Rectal smooth muscle tissue (tissue), 1 donor: ENCODE data around the gene PTCD3.
A peak's percentile ranks its signal among the peaks of the same experiment; 100 is the strongest.

ENCODE experiments used
- H3K27ac ChIP-seq: one replicate; pipeline ENCODE4 v1.7.0; 2013; ENCODE audit warnings: low read depth, low read length, inconsistent platforms
- H3K27me3 ChIP-seq: one replicate; pipeline ENCODE4 v1.7.0; 2013; ENCODE audit warnings: low read length; ENCODE audit not compliant: control insufficient read depth, insufficient read depth
- H3K36me3 ChIP-seq: one replicate; pipeline ENCODE4 v1.7.0; 2013; ENCODE audit warnings: low read length; ENCODE audit not compliant: control insufficient read depth, insufficient read depth
- H3K4me1 ChIP-seq: one replicate; pipeline ENCODE4 v1.7.0; 2013; ENCODE audit warnings: low read length; ENCODE audit not compliant: control insufficient read depth, insufficient read depth
- H3K4me3 ChIP-seq: one replicate; pipeline ENCODE4 v1.7.0; 2013; ENCODE audit warnings: low read length
- H3K9ac ChIP-seq: one replicate; pipeline ENCODE4 v1.7.0; 2013; ENCODE audit warnings: low read length

The PTCD3 gene

DNA sequence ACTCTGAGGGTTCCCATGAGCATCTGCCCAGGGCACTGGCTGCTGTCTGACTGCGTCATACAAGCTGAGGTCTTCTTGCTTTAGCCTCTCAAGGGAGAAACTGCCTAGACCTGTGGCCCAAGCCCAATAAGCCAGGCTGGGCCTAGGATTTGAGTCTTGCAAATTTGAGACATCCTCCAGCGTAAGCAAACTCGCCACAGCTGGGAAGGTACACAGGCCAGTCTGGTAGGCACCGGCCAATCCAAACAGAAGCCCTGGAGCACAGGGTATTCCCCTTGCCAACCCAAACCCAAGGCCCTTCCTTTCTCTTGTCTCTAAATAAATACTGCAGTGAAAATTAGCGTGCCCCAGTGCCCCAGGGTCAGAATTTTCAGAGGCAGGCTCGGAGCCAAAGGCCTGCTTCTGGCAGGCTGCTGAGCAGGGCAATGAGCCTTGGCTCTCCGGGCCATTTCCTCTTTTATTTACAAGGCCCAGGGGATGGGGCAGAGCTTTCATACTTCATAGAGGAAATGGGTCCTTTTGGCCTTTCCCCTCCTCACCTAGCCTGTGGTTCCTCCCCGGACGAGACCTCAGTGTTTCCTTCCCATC is 33.7 kb upstream of the PTCD3 start:
- peaks cover 29% of the 10 kb centered on the region for H3K36me3 ChIP-seq
- H3K9ac ChIP-seq = no peak overlapping the region
- no peaks in the 10 kb centered on the region for H3K27me3 ChIP-seq
- H3K4me1 ChIP-seq = no peaks in the 10 kb centered on the region
- H3K27ac ChIP-seq = peak overlapping the region; percentile 15
- H3K4me3 ChIP-seq = no peak overlapping the region

- Histone ChIP-seq H3K4me3 (no peak overlapping the region), H3K27me3 (no peaks in the 10 kb centered on the region), H3K9ac (no peak overlapping the region), H3K4me1 (no peaks in the 10 kb centered on the region), H3K27ac (no peak overlapping the region), H3K36me3 (peaks cover 33% of the 10 kb centered on the region)
Observed at GRCh38 chr2:86073225-86073624, 32.8 kb upstream of the PTCD3 start.

GRCh38 chr2:86074256-86074655 is 31.8 kb upstream of the PTCD3 start:
- H3K27me3 ChIP-seq = no peaks in the 10 kb centered on the region
- no peak overlapping the region for H3K9ac ChIP-seq
- no peak overlapping the region for H3K4me3 ChIP-seq
- no peaks in the 10 kb centered on the region for H3K4me1 ChIP-seq
- peaks cover 25% of the 10 kb centered on the region for H3K36me3 ChIP-seq
- no peak overlapping the region for H3K27ac ChIP-seq

- H3K4me1 ChIP-seq = no peaks in the 10 kb centered on the region
- no peak overlapping the region for H3K9ac ChIP-seq
- H3K27me3 ChIP-seq = no peaks in the 10 kb centered on the region
- H3K4me3 ChIP-seq = no peak overlapping the region
- H3K27ac ChIP-seq = no peak overlapping the region
- H3K36me3 ChIP-seq = peaks cover 23% of the 10 kb centered on the region
Observed at GRCh38 chr2:86074811-86075210, 31.2 kb upstream of the PTCD3 start.

DNA sequence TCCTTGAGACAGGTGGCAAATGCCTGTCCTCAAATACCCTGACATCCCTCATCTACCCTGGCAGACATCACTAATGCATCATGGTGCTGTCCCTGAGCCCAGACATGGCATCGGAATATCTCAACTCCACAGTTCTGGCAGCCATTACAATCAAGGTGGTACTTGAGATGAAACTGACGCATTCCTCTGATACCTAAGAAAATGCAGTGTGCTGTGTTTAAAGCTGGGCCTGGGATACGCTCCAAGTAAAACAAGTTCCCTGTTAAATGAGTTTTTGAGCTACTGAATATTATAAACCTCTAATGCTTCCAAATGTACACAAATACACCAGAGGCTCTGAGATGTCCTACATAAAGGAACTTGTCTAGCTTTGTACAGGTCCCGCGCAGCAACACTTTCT is 30.1 kb upstream of the PTCD3 start:
- H3K27me3 ChIP-seq = no peaks in the 10 kb centered on the region
- H3K36me3 ChIP-seq = peaks cover 24% of the 10 kb centered on the region
- no peak overlapping the region for H3K9ac ChIP-seq
- H3K4me3 ChIP-seq = no peak overlapping the region
- no peak overlapping the region for H3K27ac ChIP-seq
- no peaks in the 10 kb centered on the region for H3K4me1 ChIP-seq

- Histone ChIP-seq H3K27me3 (no peaks in the 10 kb centered on the region), H3K9ac (no peak overlapping the region), H3K4me3 (no peak overlapping the region), H3K36me3 (peaks cover 21% of the 10 kb centered on the region), H3K27ac (no peak overlapping the region), H3K4me1 (no peaks in the 10 kb centered on the region)
Observed at GRCh38 chr2:86078774-86079545, 27.1 kb upstream of the PTCD3 start.

- peaks cover 19% of the 10 kb centered on the region for H3K36me3 ChIP-seq
- no peak overlapping the region for H3K27ac ChIP-seq
- H3K4me3 ChIP-seq = no peak overlapping the region
- no peak overlapping the region for H3K9ac ChIP-seq
- H3K27me3 ChIP-seq = no peaks in the 10 kb centered on the region
- H3K4me1 ChIP-seq = no peaks in the 10 kb centered on the region
Observed at GRCh38 chr2:86079981-86080911, 25.8 kb upstream of the PTCD3 start.

DNA sequence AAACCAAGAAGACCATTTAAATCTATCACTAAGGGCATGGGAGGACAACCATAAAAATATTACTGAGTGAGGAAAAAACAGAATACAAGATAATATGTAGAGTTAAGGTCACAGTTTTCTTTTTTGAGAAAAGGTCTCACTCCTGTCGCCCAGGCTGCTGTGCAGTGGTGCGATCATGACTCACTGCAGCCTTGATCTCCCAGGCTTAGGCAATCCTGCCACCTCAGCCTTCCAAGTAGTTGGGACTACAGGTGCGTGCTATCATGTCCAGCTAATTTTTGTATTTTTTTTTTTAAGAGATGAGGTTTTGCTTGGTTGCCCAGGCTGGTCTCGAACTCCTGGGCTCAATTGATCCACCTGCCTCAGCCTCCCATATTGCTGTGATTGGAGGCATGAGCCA is 24.3 kb upstream of the PTCD3 start:
- Histone ChIP-seq H3K9ac (no peak overlapping the region), H3K4me1 (no peaks in the 10 kb centered on the region), H3K27ac (no peak overlapping the region), H3K4me3 (no peak overlapping the region), H3K36me3 (peaks cover 18% of the 10 kb centered on the region), H3K27me3 (no peaks in the 10 kb centered on the region)

GRCh38 chr2:86082756-86083155 is 23.3 kb upstream of the PTCD3 start:
- Histone ChIP-seq H3K4me1 (no peaks in the 10 kb centered on the region), H3K27ac (no peak overlapping the region), H3K36me3 (peaks cover 8% of the 10 kb centered on the region), H3K27me3 (no peaks in the 10 kb centered on the region), H3K9ac (no peak overlapping the region), H3K4me3 (no peak overlapping the region)

DNA sequence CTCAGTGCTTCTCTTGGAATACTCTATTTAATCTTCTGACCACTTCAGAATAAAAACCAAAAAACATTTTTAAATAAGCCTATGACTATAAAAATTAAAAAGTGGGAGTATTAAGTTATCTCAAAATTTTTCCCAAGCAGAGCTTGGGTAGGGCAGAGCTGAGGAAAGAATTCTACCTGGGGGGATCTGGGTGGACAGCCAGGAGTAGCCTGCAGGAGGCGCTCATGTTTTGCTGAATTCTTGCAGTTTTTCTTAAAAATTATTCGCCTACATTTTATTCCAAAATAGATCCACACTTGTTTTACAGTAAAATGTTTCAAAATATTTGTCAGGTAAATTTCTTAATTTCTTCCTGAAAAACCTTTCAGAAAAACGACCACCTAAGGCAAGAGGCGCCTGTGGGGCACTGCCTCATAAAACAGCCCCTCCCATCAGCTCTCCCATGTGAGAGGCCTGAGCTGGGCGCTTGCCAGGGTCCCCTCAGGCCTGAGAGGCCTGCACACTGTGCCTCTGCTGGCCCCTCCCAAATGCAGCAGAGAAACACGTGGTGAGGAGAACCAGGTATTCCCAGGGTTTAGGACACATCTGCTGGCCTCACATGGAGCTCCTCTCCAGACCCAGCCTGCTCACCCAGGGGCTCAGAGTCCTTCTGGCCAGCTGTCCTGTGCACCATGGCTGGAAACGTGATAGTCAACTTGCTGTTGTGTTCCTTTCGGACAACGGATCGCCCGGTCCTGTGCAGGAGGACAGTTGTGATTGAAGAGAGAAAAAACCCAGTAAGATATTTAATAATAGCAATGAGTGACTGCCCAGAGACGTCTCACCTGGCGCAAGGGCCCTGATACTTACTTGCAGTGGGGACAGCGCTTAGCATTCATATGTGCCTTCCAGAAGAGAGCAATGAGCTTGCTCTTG is 17.8 kb upstream of the PTCD3 start:
- H3K27ac ChIP-seq = no peak overlapping the region
- peaks cover 9% of the 10 kb centered on the region for H3K36me3 ChIP-seq

DNA sequence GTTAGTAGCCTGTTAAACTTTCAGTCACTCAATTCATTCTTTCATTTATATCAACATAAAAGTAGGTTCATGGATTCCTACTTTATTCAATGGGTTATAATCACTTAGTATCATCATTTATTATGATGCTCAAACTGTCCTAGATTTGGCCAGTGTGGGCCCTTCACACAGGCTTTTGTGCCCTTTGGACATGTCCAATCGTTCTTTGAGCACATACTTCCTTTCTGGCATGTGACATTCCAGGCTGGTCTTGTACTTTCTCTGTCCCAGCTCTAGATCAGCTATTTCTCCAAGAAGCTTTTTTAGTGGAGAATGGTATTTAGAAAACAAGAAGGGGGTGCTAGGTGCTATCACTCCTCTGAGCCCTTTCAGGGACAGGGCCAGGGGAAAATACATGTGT is 11.8 kb upstream of the PTCD3 start:
- no peaks in the 10 kb centered on the region for H3K27me3 ChIP-seq

More for the DNA sequence above, 17.8 kb upstream of the PTCD3 start:
- no peaks in the 10 kb centered on the region for H3K27me3 ChIP-seq
- no peak overlapping the region for H3K9ac ChIP-seq
- no peaks in the 10 kb centered on the region for H3K4me1 ChIP-seq
- no peak overlapping the region for H3K4me3 ChIP-seq

More for the DNA sequence above, 11.8 kb upstream of the PTCD3 start:
- H3K4me3 ChIP-seq = no peak overlapping the region
- no peaks in the 10 kb centered on the region for H3K4me1 ChIP-seq
- peaks cover 14% of the 10 kb centered on the region for H3K36me3 ChIP-seq
- no peak overlapping the region for H3K9ac ChIP-seq
- no peak overlapping the region for H3K27ac ChIP-seq
